Sigmoid colon (tissue), 4 donors: Measurements from ENCODE around the gene TUBB8.
"Not testable (repeated sequence)": the region's sequence is repeated elsewhere in the genome, so short reads cannot be mapped to it uniquely, and the experiment has no call there.

Source experiments
- CTCF ChIP-seq, 4 experiments: fragments of 450-650 bp in 3 of 4; fragments of 200-600 bp in 1 of 4; IDR thresholded peaks; one replicate each; pipeline ENCODE4 v1.5.1; 2016 to 2019; ENCODE audit warnings: antibody characterized with exemption in 4 of 4, mild to moderate bottlenecking in 3 of 4, moderate library complexity in 2 of 4
- EP300 ChIP-seq, 4 donors: sonication (generic); formaldehyde crosslinking; IDR thresholded peaks; one replicate each; pipeline ENCODE4 v1.6.1; 2017; ENCODE audit warnings: antibody characterized with exemption in 4 of 4
- POLR2A ChIP-seq, 2 donors: fragments of 450-650 bp; IDR thresholded peaks; one replicate each; pipeline ENCODE4 v1.6.1; 2016; ENCODE audit warnings: antibody characterized with exemption in 2 of 2, mild to moderate bottlenecking in 2 of 2, moderate library complexity in 2 of 2
- POLR2AphosphoS5 ChIP-seq, 4 donors: sonication (generic); formaldehyde crosslinking; IDR thresholded peaks; one replicate each; pipeline ENCODE4 v1.6.1; 2017; ENCODE audit warnings: antibody characterized with exemption in 4 of 4

GRCh38 chr10:74266-74621 is 25.1 kb upstream of the TUBB8 start:
- TF ChIP-seq CTCF, POLR2A, POLR2AphosphoS5, EP300 (IDR thresholded peaks at IDR 0.05): not testable (repeated sequence)
